ENCODE measurements around the gene DFFA. TPM values are rescaled to one million over a fixed set of nuclear protein-coding genes. Genes with fewer than 3 reads are reported as not detected.

Gene DFFA
- total and polyA plus RNA-seq, 11 donors, result 10.4 to 27.6 (median 24.5) TPM

- H3K27me3 ChIP-seq, result no peaks in the 10 kb centered on the region
- ATAC-seq, result peak in 3 of 4 donors; percentile 62 to 85 (median 65)
- 73 to 83% (median 80%) methylated on average over 6 of the region's 6 CpGs for WGBS, 4 donors
- H3K27ac ChIP-seq, result peak overlapping the region in 3 of 12 donors; percentile 29 to 72 (median 31)
- peak overlapping the region in 1 of 12 donors; percentile 15 for H3K4me3 ChIP-seq
- peak in 2 of 5 donors; percentile 32 to 34 for DNase-seq
- intact Hi-C loops (cut with DNase I), result loop anchor here in 1 of 10 donors (5.0 kb wide), 1 partner anchor 33 kb away; no protein-coding TSS in a partner anchor
- H3K4me1 ChIP-seq, result peaks cover 0 to 25% (median 0%) of the 10 kb centered on the region in 12 donors
- H3K9me3 ChIP-seq, result no peaks in the 10 kb centered on the region
- TF ChIP-seq POLR2A (IDR thresholded peaks at IDR 0.05), result no peak
- TF ChIP-seq CTCF (IDR thresholded peaks at IDR 0.05), result no peak
- H3K36me3 ChIP-seq, result peaks cover 3 to 100% (median 98%) of the 10 kb centered on the region in 9 donors
These were observed 57.0 kb downstream of the DFFA start for GRCh38 chr1:10415211-10415930.

GRCh38 chr1:10407201-10407600 lies 65.1 kb downstream of the DFFA start:
- Histone ChIP-seq H3K36me3 (peaks cover 3 to 100% (median 98%) of the 10 kb centered on the region in 9 donors), H3K4me3 (no peak overlapping the region), H3K4me1 (peaks cover 0 to 18% (median 0%) of the 10 kb centered on the region in 12 donors), H3K9me3 (no peaks in the 10 kb centered on the region), H3K27ac (no peak overlapping the region), H3K27me3 (no peaks in the 10 kb centered on the region)
- ATAC-seq (no peak), DNase-seq (no peak)
- TF ChIP-seq POLR2A (IDR thresholded peaks at IDR 0.05) (no peak), CTCF (IDR thresholded peaks at IDR 0.05) (no peak)
- intact Hi-C loops (cut with DNase I), result no loop called here
- 91 to 96% (median 95%) methylated on average over 2 of the region's 2 CpGs for WGBS, 4 donors

Other genes with a start within 250 kb of the DFFA start
- gene PGD, start 73.5 kb downstream of the DFFA start, total RNA-seq, result 10 to 100 TPM; 25.0 to 95.2 (median 31.1) TPM
- gene PGD, start 73.5 kb downstream of the DFFA start, polyA plus RNA-seq, result 10 to 100 TPM; 13.3 to 30.9 TPM
- 10 to 100 TPM in 1 of 9 donors, 1 to 10 TPM in 8; 2.4 to 11.6 (median 8.5) TPM for gene CENPS, start 42.1 kb downstream of the DFFA start, total RNA-seq
- gene CENPS, start 42.1 kb downstream of the DFFA start, polyA plus RNA-seq, result 1 to 10 TPM; 6.7 to 8.2 TPM
- gene CORT, start 22.5 kb downstream of the DFFA start, total RNA-seq, result under 1 TPM in 2 of 9 donors, not detected in 7; 0.19 to 0.37 TPM
- gene CORT, start 22.5 kb downstream of the DFFA start, polyA plus RNA-seq, result not detected
- gene PEX14, start 2.4 kb upstream of the DFFA start, total RNA-seq, result 10 to 100 TPM; 14.9 to 25.1 (median 19.6) TPM
- gene PEX14, start 2.4 kb upstream of the DFFA start, polyA plus RNA-seq, result 10 to 100 TPM; 24.2 to 28.7 TPM